Epidermal melanocyte (primary cell): ENCODE results near the gene LRP6.
"Not testable (repeated sequence)": the region's sequence is repeated elsewhere in the genome, so short reads cannot be mapped to it uniquely, and the experiment has no call there.

Experiments used
- DNase-seq: peaks from one replicate; pipeline ENCODE4 v3.0.0; 2011; ENCODE audit warnings: low spot score; ENCODE audit not compliant: insufficient read length

Gene LRP6

GRCh38 chr12:12181511-12181910 lies 85.3 kb downstream of the LRP6 start:
- DNase-seq, result no peak

- no peak for DNase-seq
Measured at GRCh38 chr12:12180575-12180974, 86.3 kb downstream of the LRP6 start.

- no peak for DNase-seq
Measured at GRCh38 chr12:12180136-12180535, 86.7 kb downstream of the LRP6 start.

- no peak for DNase-seq
Measured at GRCh38 chr12:12178559-12178958, 88.3 kb downstream of the LRP6 start.

- no peak for DNase-seq
Measured at GRCh38 chr12:12176402-12176801, 90.4 kb downstream of the LRP6 start.

- DNase-seq, result no peak
Measured at GRCh38 chr12:12171991-12172511, 94.8 kb downstream of the LRP6 start.

GRCh38 chr12:12167847-12168246 lies 99.0 kb downstream of the LRP6 start:
- no peak for DNase-seq

GRCh38 chr12:12166751-12167150 lies 100.1 kb downstream of the LRP6 start:
- DNase-seq, result no peak

- DNase-seq, result no peak
Measured at GRCh38 chr12:12159988-12160387, 106.9 kb downstream of the LRP6 start.

- DNase-seq, result no peak
Measured at GRCh38 chr12:12158858-12159257, 108.0 kb downstream of the LRP6 start.

GRCh38 chr12:12157424-12157823 lies 109.4 kb downstream of the LRP6 start:
- no peak for DNase-seq

- DNase-seq, result no peak
Measured at GRCh38 chr12:12156828-12157227, 110.0 kb downstream of the LRP6 start.

GRCh38 chr12:12156116-12156515 lies 110.7 kb downstream of the LRP6 start:
- no peak for DNase-seq

GRCh38 chr12:12153596-12153995 lies 113.2 kb downstream of the LRP6 start:
- no peak for DNase-seq

- no peak for DNase-seq
Measured at GRCh38 chr12:12147111-12147510, 119.7 kb downstream of the LRP6 start.

- not testable (repeated sequence) for DNase-seq
Measured at GRCh38 chr12:12144531-12144930, 122.3 kb downstream of the LRP6 start.

- no peak for DNase-seq
Measured at GRCh38 chr12:12141000-12141399, 125.8 kb downstream of the LRP6 start.

- no peak for DNase-seq
Measured at GRCh38 chr12:12138203-12139154, 128.4 kb downstream of the LRP6 start.

GRCh38 chr12:12133785-12134184 lies 133.1 kb downstream of the LRP6 start:
- DNase-seq, result no peak

- DNase-seq, result no peak
Measured at GRCh38 chr12:12133259-12133658, 133.6 kb downstream of the LRP6 start.

GRCh38 chr12:12128670-12129069 lies 138.2 kb downstream of the LRP6 start:
- DNase-seq, result no peak

GRCh38 chr12:12127304-12127703 lies 139.5 kb downstream of the LRP6 start:
- DNase-seq, result no peak

GRCh38 chr12:12126551-12126950 lies 140.3 kb downstream of the LRP6 start:
- DNase-seq, result no peak
